Esophagus squamous epithelium (tissue), 5 donors: ENCODE results near the gene AATK. TPM values are rescaled to one million over a fixed set of nuclear protein-coding genes. Genes with fewer than 3 reads are reported as not detected.

Source experiments
- DNase-seq: peaks from one replicate; lab custom pipeline; 2025; lab: John Stamatoyannopoulos, UW
- H3K27ac ChIP-seq, 4 donors: fragments of 200-600 bp; sonication (generic); one replicate each; pipeline ENCODE4 v1.5.1; 2016 to 2019; ENCODE audit warnings: mild to moderate bottlenecking in 1 of 4
- H3K27me3 ChIP-seq, 4 donors: fragments of 200-600 bp; sonication (generic); 1 replicate in 3 of 4; 2 replicates in 1 of 4; pipeline versions ENCODE4 v1.5.1 to v1.6.0; 2017 to 2021; ENCODE audit warnings: antibody characterized with exemption in 1 of 4
- H3K36me3 ChIP-seq, 3 donors: fragments of 200-600 bp; sonication (generic); one replicate each; pipeline ENCODE4 v1.5.1; 2016 to 2019
- H3K4me1 ChIP-seq, 3 donors: fragments of 200-600 bp; sonication (generic); one replicate each; pipeline ENCODE4 v1.5.1; 2017 to 2019
- H3K4me3 ChIP-seq, 4 donors: fragments of 200-600 bp; sonication (generic); 1 replicate in 3 of 4; 2 replicates in 1 of 4; pipeline ENCODE4 v1.5.1; 2016 to 2019; ENCODE audit warnings: mild to moderate bottlenecking in 2 of 4, moderate library complexity in 1 of 4
- H3K9me3 ChIP-seq, 3 donors: fragments of 200-600 bp; sonication (generic); one replicate each; pipeline ENCODE4 v1.5.1; 2016 to 2019
- POLR2A ChIP-seq, 4 donors: fragments of 450-650 bp; IDR thresholded peaks; one replicate each; pipeline ENCODE4 v1.6.1; 2017; ENCODE audit warnings: antibody characterized with exemption in 4 of 4, mild to moderate bottlenecking in 4 of 4, moderate library complexity in 3 of 4
- WGBS, 2 donors: methylation state at CpG; one replicate each; pipeline ENCODE4 v1.1.5; 2018; 5-methylcytosine and 5-hydroxymethylcytosine counted together
- intact Hi-C: fragments of 100-400 bp; cut with DNase I; formaldehyde crosslinking; loops from one replicate; pipeline ENCODE4 v1.15.0; 2022
- total RNA-seq, 4 donors: library from RNA; depleted of rRNA; stranded (reverse); fragments of >200 nt; gene quantifications; one replicate each; pipeline ENCODE4 v1.1.0, GENCODE V29; 2016
- TF ChIP-seq, protein P1 (sequence below), 6 experiments: fragments of 450-650 bp in 4 of 6; fragments of 200-600 bp in 2 of 6; sonication (generic) in 2 of 6; IDR thresholded peaks; one replicate each; pipeline ENCODE4 v1.5.1; 2016 to 2019; ENCODE audit warnings: antibody characterized with exemption in 6 of 6, mild to moderate bottlenecking in 4 of 6, moderate library complexity in 4 of 6
- donor health status: DM: yes; HTN: yes; CAD: no.

AATK gene
- total RNA-seq, 4 donors from 2014 or later: 0.57 to 1.5 (median 0.70) TPM; not detected in 1

DNA sequence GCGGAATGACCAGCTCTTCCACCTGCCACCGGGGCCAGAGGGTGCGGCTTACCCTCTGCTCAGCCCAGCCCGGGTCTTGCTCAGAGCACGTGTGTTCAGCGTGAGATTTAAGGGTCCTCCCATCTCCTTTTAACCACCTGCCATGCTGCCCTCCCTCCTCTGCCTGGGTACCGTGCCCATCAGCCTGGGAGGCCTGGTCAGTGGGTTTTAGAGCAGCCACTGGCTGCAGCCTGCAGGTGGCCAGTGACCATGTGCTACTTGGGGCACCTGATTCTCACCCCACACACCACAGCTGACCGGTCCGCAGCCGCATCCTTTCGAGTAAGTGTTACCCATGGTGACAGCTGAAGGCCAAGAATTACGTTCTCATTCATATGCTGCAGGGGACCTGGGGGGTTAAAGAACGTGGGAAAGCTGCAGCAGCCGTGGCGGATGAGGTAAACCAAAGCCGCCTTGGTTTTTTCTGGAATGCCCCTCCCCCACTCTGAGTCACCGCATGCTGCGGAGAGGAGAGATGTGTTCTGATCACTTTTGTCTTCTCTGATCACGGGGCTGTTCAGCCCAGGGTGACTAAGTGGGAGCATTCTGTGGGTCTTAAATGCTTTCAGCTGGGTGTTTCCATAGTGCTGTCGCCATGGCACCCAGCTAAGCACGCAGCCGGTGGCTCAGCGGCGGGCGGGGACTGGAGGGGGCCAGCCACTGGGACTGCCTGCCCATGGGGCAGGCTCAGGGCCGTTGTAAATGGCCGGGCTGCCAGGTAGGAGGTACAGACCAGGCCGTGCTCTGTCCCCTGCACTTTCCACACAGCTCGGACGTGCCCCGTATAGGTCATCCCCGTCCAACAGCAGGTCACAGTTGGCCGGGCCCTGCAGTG lies 71.3 kb downstream of the AATK start:
- Histone ChIP-seq H3K4me1 (peaks cover 81 to 96% (median 83%) of the 10 kb centered on the region in 3 donors), H3K36me3 (peaks cover under 1 to 28% (median under 1%) of the 10 kb centered on the region in 3 donors), H3K27ac (peak overlapping the region; percentile 89 to 93 (median 93)), H3K27me3 (no peaks in the 10 kb centered on the region), H3K4me3 (peak overlapping the region in 2 of 4 donors; percentile 1 to 41), H3K9me3 (no peaks in the 10 kb centered on the region)
- intact Hi-C loops: loop anchor here (10.0 kb wide), 1 partner anchor 70 kb away; no protein-coding TSS in a partner anchor
- TF ChIP-seq, protein P1, sequence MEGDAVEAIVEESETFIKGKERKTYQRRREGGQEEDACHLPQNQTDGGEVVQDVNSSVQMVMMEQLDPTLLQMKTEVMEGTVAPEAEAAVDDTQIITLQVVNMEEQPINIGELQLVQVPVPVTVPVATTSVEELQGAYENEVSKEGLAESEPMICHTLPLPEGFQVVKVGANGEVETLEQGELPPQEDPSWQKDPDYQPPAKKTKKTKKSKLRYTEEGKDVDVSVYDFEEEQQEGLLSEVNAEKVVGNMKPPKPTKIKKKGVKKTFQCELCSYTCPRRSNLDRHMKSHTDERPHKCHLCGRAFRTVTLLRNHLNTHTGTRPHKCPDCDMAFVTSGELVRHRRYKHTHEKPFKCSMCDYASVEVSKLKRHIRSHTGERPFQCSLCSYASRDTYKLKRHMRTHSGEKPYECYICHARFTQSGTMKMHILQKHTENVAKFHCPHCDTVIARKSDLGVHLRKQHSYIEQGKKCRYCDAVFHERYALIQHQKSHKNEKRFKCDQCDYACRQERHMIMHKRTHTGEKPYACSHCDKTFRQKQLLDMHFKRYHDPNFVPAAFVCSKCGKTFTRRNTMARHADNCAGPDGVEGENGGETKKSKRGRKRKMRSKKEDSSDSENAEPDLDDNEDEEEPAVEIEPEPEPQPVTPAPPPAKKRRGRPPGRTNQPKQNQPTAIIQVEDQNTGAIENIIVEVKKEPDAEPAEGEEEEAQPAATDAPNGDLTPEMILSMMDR (IDR thresholded peaks at IDR 0.05): no peak
- TF ChIP-seq POLR2A (IDR thresholded peaks at IDR 0.05): no peak
- no peak for DNase-seq
- 17 to 26% methylated on average over 19 to 20 of the region's 33 CpGs for WGBS, 2 donors

- peak overlapping the region; percentile 89 to 93 (median 93) for H3K27ac ChIP-seq
- intact Hi-C loops: loop anchor here (10.0 kb wide), 1 partner anchor 69 kb away; no protein-coding TSS in a partner anchor
- peaks cover 88 to 100% (median 89%) of the 10 kb centered on the region in 3 donors for H3K4me1 ChIP-seq
- 56 to 80% methylated on average over 2 to 5 of the region's 21 CpGs for WGBS, 2 donors
- no peak overlapping the region for H3K4me3 ChIP-seq
- H3K27me3 ChIP-seq: no peaks in the 10 kb centered on the region
- no peak for DNase-seq
- H3K9me3 ChIP-seq: no peaks in the 10 kb centered on the region
- TF ChIP-seq, protein P1 (IDR thresholded peaks at IDR 0.05): no peak
- TF ChIP-seq POLR2A (IDR thresholded peaks at IDR 0.05): no peak
- peaks cover 0 to 26% (median under 1%) of the 10 kb centered on the region in 3 donors for H3K36me3 ChIP-seq
Observed at GRCh38 chr17:81093619-81094508, 72.2 kb downstream of the AATK start.

DNA sequence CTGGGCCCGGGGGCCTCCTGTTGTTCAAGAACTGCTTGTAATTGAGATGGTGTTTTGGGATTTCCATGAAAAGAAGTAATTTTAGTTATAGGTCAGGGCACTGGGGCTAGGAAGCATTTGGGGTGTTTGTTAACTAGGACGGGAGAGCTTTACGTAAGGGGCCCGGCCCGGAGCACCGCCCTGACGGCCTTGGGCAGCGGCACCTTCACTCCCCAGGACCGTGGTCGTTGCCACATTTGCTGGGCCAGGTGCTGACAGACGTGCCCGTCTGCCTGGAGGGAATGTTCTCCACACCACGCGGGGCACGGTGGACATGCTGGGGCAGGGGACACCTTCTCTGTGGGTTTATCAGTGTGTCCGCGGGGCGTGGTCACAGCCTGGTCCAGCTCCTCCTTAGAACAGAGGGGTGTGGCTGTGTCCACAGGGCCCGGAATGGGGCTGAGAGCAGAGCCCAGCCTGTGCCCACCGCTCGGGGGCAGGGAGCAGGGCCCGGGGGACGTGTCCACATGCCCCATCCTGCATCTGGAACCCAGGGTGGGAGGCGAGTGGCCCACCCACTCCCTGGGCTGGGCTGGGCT lies 73.4 kb downstream of the AATK start:
- WGBS, 2 donors: 66% methylated on average over 13 of the region's 24 CpGs; no CpG with 5 or more reads in 1 of the 2 donors
- Histone ChIP-seq H3K9me3 (no peaks in the 10 kb centered on the region), H3K4me1 (peaks cover 84 to 100% (median 85%) of the 10 kb centered on the region in 3 donors), H3K27me3 (no peaks in the 10 kb centered on the region), H3K4me3 (no peak overlapping the region), H3K27ac (peak overlapping the region; percentile 89 to 93 (median 93)), H3K36me3 (peaks cover 7 to 33% (median 10%) of the 10 kb centered on the region in 3 donors)
- no peak for TF ChIP-seq POLR2A (IDR thresholded peaks at IDR 0.05)
- intact Hi-C loops: loop anchor here (10.0 kb wide), 1 partner anchor 68 kb away; no protein-coding TSS in a partner anchor
- no peak for DNase-seq

- WGBS, 2 donors: 77% methylated on average over 5 of the region's 23 CpGs; no CpG with 5 or more reads in 1 of the 2 donors
- no peak for DNase-seq
- no peak for TF ChIP-seq POLR2A (IDR thresholded peaks at IDR 0.05)
- TF ChIP-seq, protein P1 (IDR thresholded peaks at IDR 0.05): no peak
- H3K4me3 ChIP-seq: no peak overlapping the region
- H3K9me3 ChIP-seq: no peaks in the 10 kb centered on the region
- peaks cover 7 to 40% (median 10%) of the 10 kb centered on the region in 3 donors for H3K36me3 ChIP-seq
- H3K27ac ChIP-seq: peak overlapping the region; percentile 89 to 93 (median 93)
- peaks cover 77 to 100% (median 82%) of the 10 kb centered on the region in 3 donors for H3K4me1 ChIP-seq
- H3K27me3 ChIP-seq: no peaks in the 10 kb centered on the region
- intact Hi-C loops: loop anchor here (10.0 kb wide), 1 partner anchor 67 kb away; no protein-coding TSS in a partner anchor
Observed at GRCh38 chr17:81091774-81092517, 74.1 kb downstream of the AATK start.
